Bronchial epithelial cell (primary cell): ENCODE results near the gene CTSD. TPM values are rescaled to one million over a fixed set of nuclear protein-coding genes. Genes with fewer than 3 reads are reported as not detected.
"Not testable (repeated sequence)": the region's sequence is repeated elsewhere in the genome, so short reads cannot be mapped to it uniquely, and the experiment has no call there.

ENCODE experiments used
- DNase-seq: peaks from one replicate; pipeline ENCODE4 v3.0.0-alpha.2; 2010; ENCODE audit warnings: low read depth
- FAIRE-seq: peaks from 2 replicates; lab custom pipeline; 2011; peaks lifted over from hg19 to GRCh38; lab: Jason Lieb, UNC
- H3K27me3 ChIP-seq: 2 replicates; pipeline ENCODE4 v1.5.1; 2011; ENCODE audit warnings: low read length; ENCODE audit not compliant: control insufficient read depth, insufficient read depth
- H3K36me3 ChIP-seq: 2 replicates; pipeline ENCODE4 v1.5.1; 2011; ENCODE audit warnings: low read length; ENCODE audit not compliant: control insufficient read depth, insufficient read depth
- H3K4me3 ChIP-seq: 2 replicates; pipeline ENCODE4 v1.5.1; 2011; ENCODE audit warnings: mild to moderate bottlenecking, low read depth, low read length, control low read depth
- CTCF ChIP-seq: IDR thresholded peaks from 2 replicates; pipeline ENCODE4 v1.5.1; 2011; ENCODE audit warnings: mild to moderate bottlenecking, moderate library complexity, low read length, control low read depth, inconsistent platforms; ENCODE audit not compliant: insufficient read depth, severe bottlenecking
- total RNA-seq: library from RNA; depleted of rRNA; stranded (reverse); fragments of >200 nt; gene quantifications from 2 replicates; pipeline ENCODE4 v1.2.1, GENCODE V29; 2014

CTSD gene
- total RNA-seq, 1 donor from 2014 or later = 214 TPM

DNA sequence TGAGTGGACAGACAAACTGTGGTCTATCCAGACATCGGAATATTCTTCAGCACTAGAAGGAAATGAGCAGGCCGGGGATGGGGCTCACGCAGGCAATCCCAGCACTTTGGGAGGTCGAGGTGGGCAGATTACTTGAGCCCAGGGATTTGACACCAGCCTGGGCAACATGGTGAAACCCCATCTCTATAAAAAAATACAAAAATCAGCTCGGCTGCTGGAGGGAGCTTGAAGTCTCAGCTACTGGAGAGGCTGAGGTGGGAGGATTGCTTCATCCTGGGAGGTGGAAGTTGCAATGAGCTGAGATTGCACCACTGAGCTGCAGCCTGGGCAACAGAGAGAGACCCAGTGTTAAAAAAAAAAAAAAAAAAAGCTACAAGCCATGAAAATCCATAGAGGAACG lies 8.0 kb upstream of the CTSD start:
- Histone ChIP-seq H3K4me3 (no peak overlapping the region), H3K27me3 (no peaks in the 10 kb centered on the region), H3K36me3 (no peaks in the 10 kb centered on the region)
- no peak for FAIRE-seq
- peak; percentile 56 for DNase-seq
- TF ChIP-seq CTCF = no peak

- Histone ChIP-seq H3K4me3 (no peak overlapping the region), H3K36me3 (no peaks in the 10 kb centered on the region), H3K27me3 (no peaks in the 10 kb centered on the region)
- DNase-seq (peak; percentile 20), FAIRE-seq (peak; percentile 66)
- no peak for TF ChIP-seq CTCF
Observed at GRCh38 chr11:1771273-1771672, 7.5 kb upstream of the CTSD start.

GRCh38 chr11:1770528-1770927 lies 6.8 kb upstream of the CTSD start:
- Histone ChIP-seq H3K4me3 (no peak overlapping the region), H3K27me3 (no peaks in the 10 kb centered on the region), H3K36me3 (no peaks in the 10 kb centered on the region)
- no peak for TF ChIP-seq CTCF
- FAIRE-seq (peak; percentile 86), DNase-seq (no peak)

- Histone ChIP-seq H3K27me3 (no peaks in the 10 kb centered on the region), H3K4me3 (no peak overlapping the region), H3K36me3 (no peaks in the 10 kb centered on the region)
- peak; percentile 52 for FAIRE-seq
- no peak for TF ChIP-seq CTCF
- no peak for DNase-seq
Observed at GRCh38 chr11:1770061-1770460, 6.3 kb upstream of the CTSD start.

DNA sequence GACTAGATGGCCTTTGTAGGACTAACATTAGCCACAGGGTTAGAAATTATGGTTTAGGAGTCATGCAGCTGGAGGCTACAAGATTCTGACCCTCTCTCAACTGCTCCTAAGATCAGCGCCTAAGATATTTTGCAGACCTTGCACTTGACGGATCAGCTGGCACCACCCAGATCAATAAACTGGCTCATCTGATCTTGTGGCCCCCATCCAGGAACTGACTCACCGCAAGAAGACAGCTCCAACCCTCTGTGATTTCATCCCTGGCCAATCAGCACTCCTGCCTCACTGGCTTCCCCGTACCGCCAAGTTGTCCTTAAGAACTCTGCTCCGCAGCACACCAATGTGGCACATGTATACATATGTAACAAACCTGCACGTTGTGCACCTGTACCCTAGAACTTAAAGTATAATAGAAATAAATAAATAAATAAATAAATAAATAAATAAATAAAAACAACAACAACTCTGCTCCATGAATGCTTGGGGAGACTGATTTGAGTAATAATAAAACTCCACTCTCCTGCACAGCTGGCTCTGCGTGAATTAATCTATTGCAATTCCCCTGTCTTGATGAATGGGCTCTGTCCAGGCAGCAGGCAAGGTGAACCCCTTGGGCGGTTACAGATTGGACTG lies 5.7 kb upstream of the CTSD start:
- not testable (repeated sequence) for H3K36me3 ChIP-seq, H3K27me3 ChIP-seq, DNase-seq, H3K4me3 ChIP-seq, FAIRE-seq

DNA sequence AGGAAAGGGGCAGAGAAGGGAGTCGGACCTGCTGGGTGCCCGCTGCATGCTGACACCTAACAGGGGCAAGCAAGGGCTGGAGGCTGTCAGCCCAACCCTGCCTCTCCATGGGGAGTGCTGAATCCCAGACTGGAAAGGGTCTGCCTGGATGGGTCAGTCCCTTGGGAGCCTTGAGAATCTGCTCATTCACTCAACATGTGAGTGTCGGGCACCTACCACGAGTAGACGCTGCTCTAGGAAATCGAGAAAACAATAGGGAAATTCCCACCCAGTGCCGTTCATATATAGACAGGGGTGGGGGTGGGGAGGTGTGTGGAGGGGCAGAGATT lies 4.4 kb upstream of the CTSD start:
- H3K27me3 ChIP-seq = no peaks in the 10 kb centered on the region
- no peak for TF ChIP-seq CTCF
- FAIRE-seq = no peak
- H3K4me3 ChIP-seq = no peak overlapping the region
- no peak for DNase-seq
- no peaks in the 10 kb centered on the region for H3K36me3 ChIP-seq
